Osteocyte (in vitro differentiated cells): ENCODE data around the gene OAS2. TPM values are rescaled to one million over a fixed set of nuclear protein-coding genes. Genes with fewer than 3 reads are reported as not detected.

ENCODE experiments used
- DNase-seq: peaks from one replicate; pipeline ENCODE4 v3.0.0; 2021; ENCODE audit warnings: mixed read lengths; ENCODE audit not compliant: unreplicated experiment; ENCODE audit errors: extremely low spot score
- H3K27ac Mint-ChIP-seq: one replicate; pipeline ENCODE4 v1.8.0; 2021; ENCODE audit warnings: mild to moderate bottlenecking, mixed read lengths; ENCODE audit not compliant: unreplicated experiment
- H3K27me3 Mint-ChIP-seq: one replicate; pipeline ENCODE4 v1.8.0; 2021; ENCODE audit warnings: mixed read lengths; ENCODE audit not compliant: unreplicated experiment
- H3K36me3 Mint-ChIP-seq: one replicate; pipeline ENCODE4 v1.8.0; 2021; ENCODE audit warnings: mixed read lengths; ENCODE audit not compliant: unreplicated experiment
- H3K4me1 Mint-ChIP-seq: one replicate; pipeline ENCODE4 v1.8.0; 2021; ENCODE audit warnings: mixed read lengths; ENCODE audit not compliant: unreplicated experiment
- H3K4me3 Mint-ChIP-seq: one replicate; pipeline ENCODE4 v1.8.0; 2021; ENCODE audit warnings: mild to moderate bottlenecking, moderate library complexity, mixed read lengths; ENCODE audit not compliant: unreplicated experiment
- H3K9me3 Mint-ChIP-seq: one replicate; pipeline ENCODE4 v1.8.0; 2021; ENCODE audit warnings: mixed read lengths; ENCODE audit not compliant: unreplicated experiment
- total RNA-seq: library from RNA; stranded (reverse); gene quantifications from 2 replicates; pipeline ENCODE4 v1.2.1, GENCODE V29; 2021
- TF ChIP-seq, protein P1 (sequence below): fragments of 200-600 bp; sonication (generic); IDR thresholded peaks from 2 replicates; pipeline ENCODE4 v1.5.0; 2021; ENCODE audit warnings: antibody characterized with exemption, mild to moderate bottlenecking, moderate library complexity

Gene OAS2
- total RNA-seq, 1 donor from 2014 or later: not detected

DNA sequence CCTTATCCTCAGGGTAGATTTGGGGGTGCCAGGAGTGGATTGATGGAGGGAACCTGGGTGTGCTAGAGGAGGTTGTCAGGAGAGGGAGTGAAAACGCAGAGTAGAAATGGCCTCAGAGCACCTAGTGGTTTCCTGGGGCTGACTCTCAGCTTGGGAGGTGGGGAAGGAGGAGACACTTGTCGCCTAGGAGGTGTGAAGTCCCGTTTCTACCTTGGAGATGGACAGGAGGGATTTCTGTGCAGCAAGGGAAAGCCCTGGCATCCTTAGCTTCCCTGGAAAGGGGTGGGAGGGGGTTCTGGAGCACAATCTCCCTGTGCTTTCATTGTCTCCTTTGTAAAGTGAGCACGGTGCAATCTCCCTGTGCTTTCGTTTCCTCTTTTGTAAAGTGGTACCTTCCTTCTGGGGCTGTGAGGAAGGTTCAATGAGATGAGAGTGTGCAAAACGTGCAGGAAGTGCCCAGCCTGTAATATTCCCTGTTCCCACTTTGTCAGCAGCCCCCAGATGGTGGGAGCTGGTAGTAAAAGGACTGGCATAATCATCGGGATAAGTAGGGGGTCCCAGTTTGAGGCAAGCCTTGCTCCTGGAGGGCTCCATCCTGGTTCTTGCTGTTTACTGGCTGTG, 38.4 kb upstream of the OAS2 start:
- no peaks in the 10 kb centered on the region for H3K27me3 Mint-ChIP-seq
- no peaks in the 10 kb centered on the region for H3K4me1 Mint-ChIP-seq
- no peak overlapping the region for H3K27ac Mint-ChIP-seq
- H3K9me3 Mint-ChIP-seq: peaks cover 13% of the 10 kb centered on the region
- peak; percentile 76 for DNase-seq
- no peak overlapping the region for H3K4me3 Mint-ChIP-seq
- TF ChIP-seq, protein P1, sequence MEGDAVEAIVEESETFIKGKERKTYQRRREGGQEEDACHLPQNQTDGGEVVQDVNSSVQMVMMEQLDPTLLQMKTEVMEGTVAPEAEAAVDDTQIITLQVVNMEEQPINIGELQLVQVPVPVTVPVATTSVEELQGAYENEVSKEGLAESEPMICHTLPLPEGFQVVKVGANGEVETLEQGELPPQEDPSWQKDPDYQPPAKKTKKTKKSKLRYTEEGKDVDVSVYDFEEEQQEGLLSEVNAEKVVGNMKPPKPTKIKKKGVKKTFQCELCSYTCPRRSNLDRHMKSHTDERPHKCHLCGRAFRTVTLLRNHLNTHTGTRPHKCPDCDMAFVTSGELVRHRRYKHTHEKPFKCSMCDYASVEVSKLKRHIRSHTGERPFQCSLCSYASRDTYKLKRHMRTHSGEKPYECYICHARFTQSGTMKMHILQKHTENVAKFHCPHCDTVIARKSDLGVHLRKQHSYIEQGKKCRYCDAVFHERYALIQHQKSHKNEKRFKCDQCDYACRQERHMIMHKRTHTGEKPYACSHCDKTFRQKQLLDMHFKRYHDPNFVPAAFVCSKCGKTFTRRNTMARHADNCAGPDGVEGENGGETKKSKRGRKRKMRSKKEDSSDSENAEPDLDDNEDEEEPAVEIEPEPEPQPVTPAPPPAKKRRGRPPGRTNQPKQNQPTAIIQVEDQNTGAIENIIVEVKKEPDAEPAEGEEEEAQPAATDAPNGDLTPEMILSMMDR: no peak
- no peaks in the 10 kb centered on the region for H3K36me3 Mint-ChIP-seq

GRCh38 chr12:112941528-112942335, 36.6 kb upstream of the OAS2 start:
- H3K36me3 Mint-ChIP-seq: no peaks in the 10 kb centered on the region
- H3K9me3 Mint-ChIP-seq: peaks cover 5% of the 10 kb centered on the region
- no peaks in the 10 kb centered on the region for H3K4me1 Mint-ChIP-seq
- peak; percentile 72 for DNase-seq
- no peak overlapping the region for H3K27ac Mint-ChIP-seq
- H3K4me3 Mint-ChIP-seq: no peak overlapping the region
- TF ChIP-seq, protein P1: no peak
- H3K27me3 Mint-ChIP-seq: no peaks in the 10 kb centered on the region

DNA sequence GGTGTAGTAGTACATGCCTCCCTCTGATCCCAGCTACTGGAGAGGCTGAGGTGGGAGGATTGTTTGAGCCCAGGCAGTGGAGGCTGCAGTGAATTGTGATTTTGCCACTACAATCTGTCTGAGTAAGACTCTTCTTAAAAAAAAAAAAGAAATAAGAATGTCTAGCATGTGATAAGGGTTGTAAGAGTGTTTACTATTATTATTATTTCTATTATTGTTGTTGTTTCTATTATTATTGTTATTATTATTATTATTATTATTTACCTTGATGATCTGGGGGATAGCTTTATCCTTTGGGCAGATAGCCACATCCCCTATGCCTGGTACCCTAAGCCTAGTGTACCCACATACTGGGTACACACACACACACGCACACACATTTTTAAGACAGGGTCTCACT, 35.7 kb upstream of the OAS2 start:
- H3K27me3 Mint-ChIP-seq: no peaks in the 10 kb centered on the region
- H3K36me3 Mint-ChIP-seq: no peaks in the 10 kb centered on the region
- no peaks in the 10 kb centered on the region for H3K9me3 Mint-ChIP-seq
- no peaks in the 10 kb centered on the region for H3K4me1 Mint-ChIP-seq
- no peak overlapping the region for H3K27ac Mint-ChIP-seq
- TF ChIP-seq, protein P1: no peak
- DNase-seq: no peak
- no peak overlapping the region for H3K4me3 Mint-ChIP-seq

DNA sequence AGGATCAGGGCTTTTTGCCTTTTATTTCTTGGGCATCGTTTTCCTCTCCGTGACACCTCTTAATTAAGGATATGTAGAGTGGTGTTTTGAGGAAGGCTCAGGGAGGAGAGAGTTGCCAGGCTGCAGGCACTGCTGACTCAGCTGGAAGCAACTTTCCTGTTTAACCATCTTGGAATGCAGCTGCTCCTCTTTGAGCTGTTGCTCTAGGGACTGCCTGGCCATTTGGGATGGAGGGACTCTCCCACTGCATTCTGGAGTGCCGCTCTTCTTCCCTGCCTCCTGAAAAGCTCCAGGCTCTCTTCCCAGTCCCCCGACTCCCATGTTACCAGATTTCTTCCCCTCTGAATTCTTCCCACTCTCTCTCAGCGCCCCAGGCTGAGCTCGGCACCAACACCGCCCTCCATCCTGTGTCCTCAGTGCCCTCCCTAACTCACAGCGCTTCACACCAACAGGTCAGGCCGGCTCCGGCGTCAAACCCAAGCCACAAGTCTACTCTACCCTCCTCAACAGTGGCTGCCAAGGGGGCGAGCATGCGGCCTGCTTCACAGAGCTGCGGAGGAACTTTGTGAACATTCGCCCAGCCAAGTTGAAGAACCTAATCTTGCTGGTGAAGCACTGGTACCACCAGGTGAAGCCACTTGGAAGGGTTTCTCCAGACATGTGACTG, 34.2 kb upstream of the OAS2 start:
- Mint-ChIP-seq H3K9me3 (no peaks in the 10 kb centered on the region), H3K4me1 (no peaks in the 10 kb centered on the region), H3K27me3 (no peaks in the 10 kb centered on the region), H3K36me3 (no peaks in the 10 kb centered on the region), H3K27ac (no peak overlapping the region), H3K4me3 (no peak overlapping the region)
- DNase-seq: peak; percentile 79
- TF ChIP-seq, protein P1: no peak

DNA sequence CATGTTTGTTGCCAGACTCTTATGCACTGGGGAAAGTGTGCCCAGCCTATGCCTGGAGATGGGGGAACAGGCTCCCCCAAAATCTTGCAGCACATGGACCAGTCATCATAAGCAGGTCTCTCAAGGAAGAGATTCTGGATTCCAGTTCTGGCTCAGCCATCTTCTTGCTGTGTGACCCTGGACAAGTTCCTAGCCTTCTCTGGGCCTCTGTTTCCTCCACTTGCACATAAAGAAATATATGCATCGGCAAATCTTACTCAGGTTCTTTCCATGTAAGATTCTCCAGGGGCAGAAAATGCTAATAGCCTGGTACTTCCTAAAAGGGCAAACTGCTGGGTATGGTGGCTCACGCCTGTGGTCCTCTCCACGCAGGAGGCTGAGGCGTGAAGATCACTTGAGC, 32.8 kb upstream of the OAS2 start:
- no peaks in the 10 kb centered on the region for H3K27me3 Mint-ChIP-seq
- TF ChIP-seq, protein P1: no peak
- no peaks in the 10 kb centered on the region for H3K4me1 Mint-ChIP-seq
- peak; percentile 25 for DNase-seq
- H3K27ac Mint-ChIP-seq: no peak overlapping the region
- no peaks in the 10 kb centered on the region for H3K36me3 Mint-ChIP-seq
- H3K4me3 Mint-ChIP-seq: no peak overlapping the region
- no peaks in the 10 kb centered on the region for H3K9me3 Mint-ChIP-seq
